Ecto neural progenitor cell (in vitro differentiated cells): ENCODE measurements around the gene KLHL3.
"Not testable (repeated sequence)": the region's sequence is repeated elsewhere in the genome, so short reads cannot be mapped to it uniquely, and the experiment has no call there.

Experiments
- DNase-seq: peaks from one replicate; pipeline ENCODE4 v3.0.0-alpha.2; 2018; ENCODE audit warnings: low spot score

KLHL3 gene

DNA sequence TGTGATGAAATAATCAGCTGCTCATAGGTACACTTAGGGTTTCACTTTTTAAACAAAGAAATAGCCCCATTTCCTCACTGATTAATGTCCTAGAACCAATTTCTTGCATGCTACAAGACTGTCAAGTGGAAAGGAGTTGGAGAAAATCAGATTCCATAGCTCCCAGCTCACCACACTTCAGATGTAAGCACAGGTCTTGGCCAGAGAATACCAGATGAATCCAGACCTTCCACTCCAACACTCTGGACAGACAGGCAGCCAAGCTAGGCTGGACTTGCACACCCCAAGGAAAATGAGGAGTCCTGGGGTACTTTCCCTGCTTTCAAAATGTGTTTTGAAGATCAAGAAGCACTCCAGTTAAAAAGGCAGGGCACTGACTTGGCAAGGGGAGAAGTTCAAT is 68.5 kb downstream of the KLHL3 start:
- no peak for DNase-seq

DNA sequence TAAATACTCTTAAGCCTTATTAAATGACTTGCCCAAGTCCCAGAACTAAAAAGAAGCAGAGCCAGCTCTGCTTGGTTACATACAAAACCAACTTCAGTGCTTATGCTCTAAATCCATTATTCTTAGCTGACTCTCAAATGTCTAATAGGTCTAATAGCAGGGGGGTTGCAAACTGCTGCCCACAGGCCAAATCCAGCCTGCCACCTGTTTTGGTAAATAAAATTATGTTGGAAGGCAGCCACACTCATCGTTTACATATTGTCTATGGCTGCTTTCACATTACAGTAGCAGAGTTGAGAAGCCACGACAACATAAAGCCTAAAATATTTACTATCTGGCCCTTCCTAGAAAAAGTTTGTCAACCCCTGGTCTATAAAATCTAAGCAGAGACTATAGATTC is 69.0 kb downstream of the KLHL3 start:
- DNase-seq, result no peak

DNA sequence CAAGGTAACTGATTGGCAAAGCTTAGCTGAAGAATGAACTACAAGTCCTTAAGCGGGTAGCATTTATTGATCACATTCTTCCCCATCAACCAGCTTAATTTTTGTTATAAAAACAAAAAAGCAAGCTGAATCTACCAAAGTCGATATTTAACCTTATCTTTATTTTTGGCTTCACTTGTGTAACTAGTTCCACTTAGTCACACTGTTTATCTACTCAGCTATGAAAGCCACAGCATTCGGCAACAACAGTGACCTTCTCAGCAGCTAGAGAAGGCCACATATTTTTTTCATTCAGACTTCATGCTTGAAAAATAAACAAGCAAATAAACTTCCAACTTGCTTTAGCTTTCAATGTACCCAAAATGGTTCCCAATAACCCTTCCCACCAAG is 69.4 kb downstream of the KLHL3 start:
- no peak for DNase-seq

DNA sequence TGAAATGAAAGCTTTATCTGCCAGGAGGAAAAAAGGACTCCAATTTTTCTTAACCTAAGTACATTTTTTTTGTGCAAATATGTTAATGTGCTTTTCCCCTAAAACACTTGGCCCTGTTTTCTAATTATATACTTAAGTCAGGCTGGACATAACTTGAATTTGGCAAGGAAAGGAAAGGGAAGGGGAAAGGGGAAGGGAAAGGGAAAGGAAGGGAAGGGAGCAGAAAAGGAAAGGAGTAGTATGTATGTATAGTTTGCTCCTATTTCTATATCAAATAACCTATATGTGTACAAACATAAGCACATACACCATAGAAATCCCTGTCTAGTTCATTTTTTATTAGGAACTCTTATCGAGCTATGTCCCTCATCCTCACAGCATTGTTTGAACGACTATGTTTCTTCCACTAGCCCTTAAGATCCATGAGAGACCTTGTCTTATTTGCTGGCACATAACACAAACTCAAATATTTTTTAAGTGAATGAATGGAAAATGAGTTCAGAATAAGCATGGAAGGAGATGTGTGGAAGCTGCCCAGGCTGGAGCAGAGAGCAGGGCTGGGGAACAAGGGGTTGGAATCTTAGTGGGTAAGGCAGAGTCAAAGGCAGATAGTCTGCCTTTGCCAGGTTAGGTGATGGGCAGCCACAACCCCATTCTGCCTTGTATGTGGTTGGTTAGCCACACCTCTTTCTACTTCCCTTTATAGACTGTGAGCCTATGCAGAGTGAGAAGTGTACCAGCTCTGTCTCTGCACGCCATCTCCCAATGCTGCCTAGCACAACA is 70.0 kb downstream of the KLHL3 start:
- no peak for DNase-seq

DNA sequence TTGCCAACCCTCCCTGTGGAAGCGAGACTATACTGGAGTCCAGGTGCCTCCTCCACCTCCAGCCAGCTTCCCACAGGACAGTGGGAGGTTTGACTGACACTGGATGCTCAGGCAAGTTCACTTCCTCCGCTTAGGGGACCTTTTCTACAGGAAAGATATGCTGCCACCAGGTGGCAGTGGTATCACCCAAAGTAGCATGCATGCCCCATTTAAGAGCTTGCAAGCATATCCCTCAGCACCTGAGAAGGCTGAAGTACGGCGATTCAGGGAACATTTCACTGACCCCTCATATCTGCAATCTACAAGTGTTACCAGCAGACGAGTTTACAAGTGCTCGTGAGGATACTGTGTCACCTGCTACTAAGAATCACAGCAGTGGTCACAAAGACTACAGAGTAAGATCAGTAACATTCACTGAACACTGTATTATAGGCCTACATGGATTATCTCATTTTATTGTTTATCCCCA is 75.5 kb downstream of the KLHL3 start:
- peak; percentile 67 for DNase-seq

DNA sequence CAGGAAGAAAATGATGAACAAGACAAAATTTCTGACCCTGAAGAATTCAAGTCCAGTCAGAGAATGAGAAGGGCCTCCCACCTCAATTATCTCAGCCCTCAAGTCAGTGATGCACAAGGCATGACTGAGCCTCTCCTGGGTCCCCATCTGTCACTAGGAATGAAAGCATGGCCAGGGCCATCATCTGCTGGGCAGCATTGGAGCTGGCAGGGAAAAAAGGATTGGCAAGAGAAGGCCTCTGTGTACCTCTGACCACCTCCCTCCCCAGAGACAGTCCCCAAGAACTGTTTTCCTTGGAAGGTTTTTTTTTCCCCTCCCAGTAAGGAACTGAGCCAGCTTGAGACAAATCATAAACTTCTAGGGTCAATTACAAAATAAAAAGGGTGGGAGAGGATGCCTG is 76.7 kb downstream of the KLHL3 start:
- DNase-seq, result no peak

DNA sequence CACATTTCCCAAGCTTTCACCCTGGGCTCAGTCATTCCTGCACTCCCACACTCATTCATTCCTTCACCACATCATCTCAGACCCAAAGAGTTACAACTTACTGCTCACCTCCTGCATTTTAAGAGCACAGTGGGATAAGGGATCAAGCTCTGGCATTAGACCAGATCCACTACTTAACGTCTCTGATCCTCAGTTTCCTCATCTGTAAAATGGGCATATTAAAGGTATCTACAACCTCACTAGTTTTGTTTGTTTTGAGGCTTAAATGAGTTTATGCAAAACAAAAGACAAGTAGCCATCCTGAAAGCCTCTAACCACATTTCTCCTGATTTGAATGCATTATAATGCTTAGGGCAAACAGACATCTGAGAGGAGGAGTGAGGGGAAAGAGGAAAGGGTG is 77.6 kb downstream of the KLHL3 start:
- DNase-seq, result no peak

DNA sequence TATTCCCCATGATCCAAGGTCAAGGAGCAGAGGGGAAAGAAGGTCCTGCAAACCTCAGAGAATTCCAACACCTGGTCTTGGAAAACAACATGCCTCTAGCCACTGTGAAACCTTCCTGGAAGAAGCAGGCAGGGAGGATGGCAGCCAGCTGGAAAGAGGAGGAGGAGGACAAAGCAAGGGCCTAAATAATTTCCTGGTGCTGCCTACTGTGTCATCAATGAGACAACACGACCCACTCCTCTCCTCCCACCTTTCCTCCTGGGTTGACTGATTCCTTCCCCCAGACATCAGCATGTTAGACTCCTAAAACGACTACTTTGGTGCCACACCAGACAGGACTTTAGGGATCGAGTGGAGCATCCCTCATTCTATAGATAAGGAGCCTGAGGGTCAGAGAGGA is 78.8 kb downstream of the KLHL3 start:
- no peak for DNase-seq

DNA sequence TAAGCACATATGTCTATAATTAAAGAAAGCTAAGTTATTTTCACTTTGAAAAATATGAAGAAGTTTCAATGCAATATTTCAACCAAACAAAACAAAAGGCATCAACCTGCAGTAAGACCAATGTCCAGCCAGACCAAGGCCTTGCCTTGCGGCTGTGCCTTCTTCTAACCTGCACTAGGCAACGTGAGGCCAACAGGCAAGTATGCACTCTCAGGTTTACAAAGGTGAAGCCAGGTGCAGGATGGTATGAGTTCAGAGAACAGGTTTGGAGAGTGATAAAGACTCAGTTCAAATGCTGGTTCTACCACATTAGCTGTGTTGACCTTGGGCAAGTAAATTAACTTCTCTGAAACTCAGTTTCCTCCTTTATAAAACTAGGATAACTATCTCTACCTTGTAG is 79.3 kb downstream of the KLHL3 start:
- DNase-seq, result no peak

DNA sequence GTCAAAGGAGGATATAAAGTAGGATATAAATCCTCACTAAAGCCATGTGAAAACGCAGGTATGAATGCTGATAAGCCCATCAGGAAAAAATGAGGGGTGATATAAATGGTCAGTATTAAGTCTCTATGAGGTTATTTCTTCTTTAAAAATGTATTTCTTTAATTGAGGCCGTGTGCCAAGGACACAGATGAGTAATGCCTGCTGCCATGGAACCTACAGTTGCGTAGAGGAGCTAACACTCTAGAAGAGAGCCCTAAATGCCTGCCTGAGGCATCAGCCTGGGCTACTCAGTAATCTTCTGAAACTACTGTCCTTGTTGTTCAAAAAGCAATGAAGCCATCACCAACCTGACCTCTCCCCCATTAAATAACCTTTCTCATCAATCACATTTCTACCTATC is 84.9 kb downstream of the KLHL3 start:
- no peak for DNase-seq

DNA sequence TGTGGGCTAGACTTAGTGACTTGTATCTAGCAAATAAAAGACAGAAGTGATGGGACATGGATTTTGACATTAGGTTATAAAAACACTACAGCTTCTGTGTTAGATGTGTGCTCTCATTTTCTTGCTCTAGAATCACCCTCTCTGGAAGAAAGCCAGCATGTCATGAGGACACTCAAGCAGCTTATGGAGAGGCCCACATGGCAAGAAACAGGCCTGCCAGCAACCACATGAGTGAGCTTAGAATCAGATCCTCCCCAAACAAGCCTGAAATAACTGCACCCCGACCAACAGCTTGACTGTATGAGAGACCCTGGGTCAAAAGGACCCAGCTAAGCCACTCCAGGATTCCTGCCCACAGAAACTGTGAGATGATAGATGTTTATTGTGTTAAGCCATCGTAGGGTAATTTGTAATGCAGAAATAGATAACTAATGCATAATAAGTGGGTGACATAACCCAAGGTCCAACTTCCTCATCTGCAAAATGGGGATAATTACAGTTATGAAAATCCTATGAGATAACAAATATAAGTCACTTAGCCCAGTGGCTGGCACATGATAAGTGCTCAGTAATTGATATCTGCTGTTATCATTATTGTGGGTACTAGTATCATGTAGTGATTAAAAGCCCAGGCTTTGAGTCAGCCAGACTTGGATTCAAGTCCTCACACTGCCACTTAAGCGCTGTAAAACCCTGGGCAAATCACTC is 86.5 kb downstream of the KLHL3 start:
- no peak for DNase-seq

DNA sequence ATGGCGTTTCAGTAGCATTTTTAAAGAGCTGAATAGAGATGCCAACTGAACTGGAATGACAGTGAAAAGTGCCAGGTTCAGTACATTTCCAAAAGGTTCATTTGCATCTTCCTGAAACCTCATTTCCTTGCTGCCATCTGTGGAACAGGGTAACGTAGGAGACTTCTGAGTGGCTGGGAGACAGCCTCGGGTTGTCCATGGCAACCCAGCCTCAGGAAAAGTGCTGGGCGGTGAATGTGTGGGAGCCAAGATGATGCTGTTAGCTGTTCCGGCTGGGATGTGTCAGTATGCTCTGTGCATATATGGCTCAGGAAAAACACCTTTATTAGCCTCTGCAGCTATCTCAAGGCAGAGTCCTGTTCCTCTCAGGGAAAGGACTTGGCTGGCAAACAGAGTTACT is 87.5 kb downstream of the KLHL3 start:
- no peak for DNase-seq

DNA sequence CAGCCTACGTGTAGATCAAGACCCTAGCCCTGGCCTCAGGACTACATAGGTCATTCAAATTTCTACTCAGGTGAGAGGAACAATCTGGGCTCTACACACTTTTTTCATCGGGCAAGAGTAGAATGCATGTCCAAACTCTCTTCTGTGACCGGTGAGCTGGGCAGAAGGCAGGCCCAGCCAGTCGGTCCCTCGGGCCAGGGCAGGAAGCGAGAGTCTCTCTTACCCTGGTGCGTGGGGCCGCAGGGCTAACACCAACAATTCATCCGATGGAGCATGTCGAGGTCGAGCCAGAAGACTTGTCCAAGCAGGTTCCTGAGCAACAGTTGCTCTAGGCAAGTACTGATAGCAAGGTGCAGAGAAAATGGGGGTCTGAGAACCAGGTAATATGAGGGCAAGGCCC is 88.5 kb downstream of the KLHL3 start:
- DNase-seq, result no peak

DNA sequence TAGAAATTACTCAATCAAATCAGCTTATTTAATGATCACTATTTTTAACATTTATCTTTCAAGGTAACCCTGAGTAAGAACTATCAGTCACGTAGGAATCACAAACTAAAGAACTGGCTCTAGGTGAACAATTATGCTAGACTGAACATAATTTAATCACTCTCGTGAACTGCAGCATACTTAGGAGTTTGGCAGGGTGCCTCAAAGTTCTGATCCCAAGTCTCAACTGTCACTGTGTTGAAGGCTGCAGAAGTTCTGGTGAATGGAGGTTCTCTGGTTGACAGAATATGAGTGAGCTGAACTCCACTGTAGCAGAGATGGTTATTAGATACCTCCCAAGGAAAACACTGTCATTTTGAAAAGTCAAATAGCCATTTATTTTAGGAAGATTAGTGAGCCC is 89.1 kb downstream of the KLHL3 start:
- DNase-seq, result no peak

DNA sequence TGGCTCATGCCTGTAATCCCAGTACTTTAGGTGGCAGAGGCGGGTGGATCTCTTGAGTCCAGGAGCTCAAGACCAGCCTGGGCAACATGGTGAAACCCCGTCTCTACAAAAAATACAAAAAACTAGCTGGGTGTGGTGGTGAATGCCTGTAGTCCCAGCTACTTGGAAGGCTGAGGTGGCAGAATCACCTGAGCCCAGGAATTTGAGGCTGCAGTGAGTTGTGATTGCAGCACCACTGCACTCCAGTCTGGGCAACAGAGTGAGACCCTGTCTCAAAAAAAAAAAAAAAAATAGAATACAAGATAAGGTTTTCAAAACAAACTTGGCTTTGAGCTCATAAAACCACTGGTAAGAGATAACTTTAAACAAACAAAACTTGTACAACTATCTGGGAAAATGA is 92.8 kb downstream of the KLHL3 start:
- DNase-seq, result not testable (repeated sequence)

DNA sequence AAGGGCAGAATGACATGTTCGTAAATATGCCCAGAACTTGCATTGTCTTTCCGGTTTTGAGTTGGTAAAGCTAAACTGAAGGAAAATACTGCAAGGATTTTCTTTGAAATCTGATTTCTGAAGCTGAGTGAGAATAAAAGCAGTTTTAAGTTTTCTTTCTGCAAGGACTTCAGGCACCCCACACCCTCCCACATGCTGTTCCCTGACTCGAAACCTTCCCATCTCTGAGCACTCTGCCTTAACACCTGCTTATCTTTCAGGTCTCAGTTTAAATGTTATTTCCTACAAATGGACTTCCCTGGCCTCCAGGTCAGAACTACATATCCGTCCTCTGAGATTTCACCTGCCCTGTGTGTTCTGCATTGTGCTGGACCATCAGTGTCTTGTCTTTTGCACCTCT is 93.8 kb downstream of the KLHL3 start:
- DNase-seq, result no peak

DNA sequence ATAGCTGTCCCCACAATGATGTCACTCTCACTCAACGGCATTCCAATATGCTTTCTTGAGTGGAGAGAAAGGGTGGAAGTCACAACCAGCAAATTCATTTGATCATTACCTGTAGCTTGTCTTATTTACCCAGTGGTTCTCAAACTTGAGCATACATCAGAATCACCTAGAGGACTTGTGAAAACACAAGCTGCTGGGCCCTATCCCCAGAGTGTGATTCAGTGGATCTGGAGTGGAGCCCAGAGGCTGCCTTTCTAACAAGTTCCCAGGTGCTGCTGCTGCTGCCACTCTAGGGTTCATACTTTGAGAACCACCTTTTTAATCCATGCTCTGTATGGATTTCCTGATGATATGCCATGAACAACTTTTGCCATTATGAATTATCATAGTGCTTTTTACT is 94.7 kb downstream of the KLHL3 start:
- DNase-seq, result no peak

DNA sequence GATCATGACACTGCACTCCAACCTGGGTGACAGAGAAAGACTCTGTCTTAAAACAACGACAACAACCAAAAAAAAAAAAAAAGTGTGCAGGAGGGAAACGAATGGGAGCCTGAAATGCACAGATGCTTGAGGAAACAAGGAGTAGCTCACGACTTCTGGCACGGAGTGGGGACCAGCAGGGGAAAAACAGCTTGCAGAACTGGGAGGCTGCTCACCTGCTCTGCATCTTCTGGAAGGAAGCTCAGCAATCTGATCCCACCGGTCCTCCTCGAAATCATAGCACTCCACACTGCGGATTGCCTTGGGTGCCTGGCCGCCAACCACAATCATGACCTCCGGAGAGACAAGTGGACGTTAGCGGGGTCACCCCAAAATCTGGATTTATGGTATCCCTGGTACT is 96.2 kb downstream of the KLHL3 start:
- DNase-seq, result no peak

DNA sequence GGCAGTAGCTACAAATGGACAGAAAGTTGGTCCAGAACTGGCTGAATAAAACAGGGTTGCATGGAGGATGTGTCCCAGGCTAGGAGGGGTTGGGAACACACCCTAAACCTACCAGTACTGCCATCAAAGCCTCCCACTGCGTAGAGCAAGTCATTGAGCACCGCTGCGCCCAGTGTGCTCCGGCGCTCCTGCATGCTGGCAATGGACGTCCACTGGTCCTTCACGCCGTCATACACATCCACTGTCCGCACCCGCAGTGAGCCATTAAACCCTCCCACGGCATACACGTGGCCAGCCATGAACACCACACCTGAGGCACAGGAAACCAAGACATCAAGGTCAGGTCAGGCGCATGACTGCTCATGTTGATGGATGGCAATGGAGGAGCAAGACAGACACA is 97.0 kb downstream of the KLHL3 start:
- no peak for DNase-seq

DNA sequence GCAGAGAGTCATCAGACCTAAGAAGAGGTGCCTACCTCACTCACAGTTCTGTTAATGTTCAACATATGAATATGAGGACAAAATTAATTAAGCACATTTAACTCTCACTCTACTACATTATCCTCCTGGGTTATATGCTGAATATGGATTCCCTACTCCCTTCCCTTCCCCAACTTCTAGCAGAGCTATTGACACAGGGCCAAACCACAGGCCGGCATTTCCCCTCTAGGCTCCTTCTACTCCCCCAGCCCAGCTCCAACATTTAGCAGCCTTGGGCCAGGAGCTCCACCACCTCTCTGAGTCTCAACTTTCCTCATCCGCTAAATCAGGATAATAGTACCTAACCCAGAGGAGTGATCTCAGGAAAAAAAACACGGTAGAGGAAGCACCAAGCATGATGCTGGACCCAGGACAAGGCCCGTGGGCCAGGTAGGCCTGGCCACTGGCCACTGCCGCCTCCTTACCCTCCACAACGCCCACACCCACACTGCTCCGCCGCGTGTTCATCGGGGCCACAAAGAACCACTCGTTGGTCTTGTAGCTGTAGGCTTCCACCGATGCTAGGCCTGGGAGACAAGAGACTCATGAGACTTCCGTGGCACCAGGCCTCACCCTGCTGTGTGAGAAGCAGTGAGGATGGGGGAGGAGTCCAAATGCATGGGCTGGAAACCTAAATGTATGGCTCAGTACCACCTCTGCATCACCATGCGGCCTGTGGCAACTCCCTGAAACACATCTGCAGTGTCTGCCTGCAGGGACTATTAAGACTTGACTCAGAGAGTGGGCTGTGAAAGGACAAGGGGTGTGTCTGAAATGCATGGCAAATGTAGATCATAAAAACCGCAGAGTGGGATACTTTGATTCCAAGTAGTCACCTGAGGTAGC is 98.8 kb downstream of the KLHL3 start:
- no peak for DNase-seq

DNA sequence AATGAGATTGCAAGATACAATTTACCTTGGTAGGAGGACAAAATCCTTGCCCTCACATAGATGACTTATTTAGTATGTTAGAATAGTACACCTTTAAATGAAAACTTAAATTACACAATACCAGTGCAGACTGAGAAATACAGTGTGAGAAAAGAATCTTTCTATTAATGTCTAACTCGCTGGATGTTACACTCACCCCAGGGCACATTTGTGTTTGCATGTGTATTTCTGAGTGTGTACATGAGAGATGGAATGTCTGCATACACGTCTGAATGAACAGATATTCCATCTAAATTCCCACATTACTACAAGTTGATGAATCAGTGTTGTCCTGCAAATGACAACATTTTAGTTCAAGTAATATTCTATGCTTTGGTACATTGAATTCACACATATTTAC is 99.8 kb downstream of the KLHL3 start:
- DNase-seq, result no peak

DNA sequence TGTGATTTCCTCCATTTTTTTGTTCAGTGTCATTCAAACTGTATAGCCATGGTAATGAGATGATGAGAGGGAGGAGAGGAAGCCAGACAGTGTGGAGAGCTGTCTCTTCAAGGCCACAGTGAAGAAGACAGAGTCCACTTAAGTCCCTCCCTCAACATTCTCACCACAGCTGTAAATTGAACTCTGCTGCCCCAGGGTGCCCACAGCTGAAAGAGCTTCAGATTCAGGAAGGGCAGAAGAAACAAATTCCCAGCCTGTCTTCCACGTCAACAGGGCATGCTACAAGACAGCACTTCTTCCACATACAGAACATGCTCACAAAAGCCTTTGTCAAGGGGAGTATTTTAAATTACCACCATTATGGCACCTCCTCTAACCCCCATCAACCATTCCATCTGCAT is 100.4 kb downstream of the KLHL3 start:
- no peak for DNase-seq

DNA sequence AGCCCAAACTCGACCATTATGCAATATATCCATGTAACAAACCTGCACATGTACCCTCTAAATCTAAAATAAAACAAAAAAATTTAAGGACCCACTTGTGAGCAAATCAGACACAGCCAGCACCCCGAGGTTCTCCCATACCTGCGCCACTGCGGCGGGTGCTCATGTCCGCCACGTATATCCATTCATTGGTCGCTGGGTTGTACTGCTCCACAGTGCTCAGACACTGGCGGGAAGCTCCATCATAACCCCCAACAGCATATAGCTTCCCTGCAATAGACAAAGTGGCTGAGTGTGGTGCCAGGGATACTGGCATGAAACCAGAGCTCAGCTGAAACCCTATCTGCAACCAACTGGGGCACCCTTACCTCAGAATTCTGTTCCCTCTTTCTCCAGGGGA is 102.0 kb downstream of the KLHL3 start:
- DNase-seq, result no peak
